Muscle layer of duodenum (tissue), 2 donors: ENCODE measurements around the gene ZBTB25.

Experiments
- H3K27ac ChIP-seq: one replicate; pipeline ENCODE4 v1.7.0; 2013; ENCODE audit warnings: mild to moderate bottlenecking, low read length
- H3K27me3 ChIP-seq: one replicate; pipeline ENCODE4 v1.7.0; 2013; ENCODE audit warnings: low read depth, mild to moderate bottlenecking, control low read depth, low read length
- H3K36me3 ChIP-seq, 2 donors: one replicate each; pipeline ENCODE4 v1.7.0; 2013; ENCODE audit warnings: low read length in 2 of 2, control low read depth in 1 of 2, mild to moderate bottlenecking in 1 of 2; ENCODE audit not compliant: insufficient read depth in 2 of 2, control insufficient read depth in 1 of 2
- H3K4me1 ChIP-seq, 2 donors: one replicate each; pipeline ENCODE4 v1.7.0; 2013; ENCODE audit warnings: low read length in 2 of 2, mild to moderate bottlenecking in 2 of 2, control low read depth in 1 of 2, moderate library complexity in 1 of 2; ENCODE audit not compliant: insufficient read depth in 2 of 2, control insufficient read depth in 1 of 2
- H3K4me3 ChIP-seq, 2 donors: one replicate each; pipeline ENCODE4 v1.7.0; 2013; ENCODE audit warnings: low read length in 2 of 2, low read depth in 1 of 2, mild to moderate bottlenecking in 1 of 2
- H3K9me3 ChIP-seq, 2 donors: one replicate each; pipeline ENCODE4 v1.7.0; 2013; ENCODE audit warnings: low read length in 2 of 2, control low read depth in 1 of 2, mild to moderate bottlenecking in 1 of 2; ENCODE audit not compliant: control insufficient read depth in 1 of 2
- donor health status: healthy.

The ZBTB25 gene

DNA sequence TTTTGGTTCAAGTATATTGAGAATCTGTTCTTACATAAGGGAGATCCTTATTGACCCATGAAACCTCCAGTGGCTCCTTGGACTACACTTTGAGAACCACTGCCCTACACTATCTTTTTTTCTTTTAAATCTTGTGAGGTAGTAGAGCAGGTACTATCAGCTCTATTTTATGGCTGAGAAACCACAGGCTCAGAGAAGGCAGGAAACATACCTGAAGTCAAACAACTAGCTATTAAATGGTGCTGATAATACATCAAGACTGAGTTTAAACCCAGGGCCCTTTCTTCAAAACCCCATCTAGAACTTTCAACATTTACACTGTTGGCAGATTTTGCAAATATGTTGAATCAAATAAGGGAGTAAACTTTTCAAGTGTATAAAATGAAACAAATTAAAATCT lies 6.9 kb downstream of the ZBTB25 start:
- H3K27ac ChIP-seq: no peak overlapping the region
- no peaks in the 10 kb centered on the region for H3K27me3 ChIP-seq
- peaks cover 6 to 7% of the 10 kb centered on the region in 2 donors for H3K4me1 ChIP-seq
- no peaks in the 10 kb centered on the region for H3K9me3 ChIP-seq
- no peaks in the 10 kb centered on the region for H3K36me3 ChIP-seq
- no peak overlapping the region for H3K4me3 ChIP-seq

DNA sequence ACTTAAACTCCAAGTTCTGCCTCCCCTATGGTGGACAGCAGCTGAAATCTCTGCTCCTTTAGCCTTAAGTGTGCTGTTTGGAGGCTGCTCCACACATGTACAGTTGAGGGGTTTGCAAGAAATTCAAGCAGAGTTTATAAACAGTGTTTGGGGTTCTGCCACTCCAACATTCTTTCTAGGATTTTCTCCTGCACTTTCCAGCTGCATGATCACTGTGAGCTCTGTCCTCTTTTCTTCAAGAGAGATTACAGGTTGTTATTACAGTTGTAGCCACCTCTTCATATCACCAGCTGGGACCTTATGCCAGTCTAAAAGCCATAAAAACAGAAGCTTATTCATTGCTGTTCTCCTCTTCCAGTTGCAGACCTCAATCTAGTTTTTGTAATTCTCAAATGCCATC lies 8.4 kb downstream of the ZBTB25 start:
- Histone ChIP-seq H3K9me3 (no peaks in the 10 kb centered on the region), H3K4me3 (no peak overlapping the region), H3K27ac (no peak overlapping the region), H3K36me3 (peaks cover 0 to 7% of the 10 kb centered on the region in 2 donors), H3K27me3 (no peaks in the 10 kb centered on the region), H3K4me1 (no peaks in the 10 kb centered on the region)

DNA sequence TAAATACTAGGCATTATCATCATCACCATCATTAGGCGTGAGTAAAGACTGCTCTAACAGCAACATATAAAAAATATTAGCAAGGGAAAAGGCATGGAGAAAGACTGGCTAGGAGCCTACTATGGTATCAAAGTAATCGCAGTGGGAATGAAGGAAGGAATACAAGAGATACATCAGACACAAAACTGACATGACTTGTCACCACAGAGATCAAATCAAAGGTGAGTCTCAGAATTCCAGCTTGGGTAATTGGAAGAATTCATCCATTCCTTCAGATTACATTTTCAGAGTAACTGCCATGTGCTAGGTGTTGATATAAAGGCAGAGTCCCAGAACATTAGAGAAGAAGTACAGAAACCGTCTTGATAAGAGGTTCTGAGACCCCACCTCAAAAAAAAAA lies 10.2 kb downstream of the ZBTB25 start:
- Histone ChIP-seq H3K4me1 (no peaks in the 10 kb centered on the region), H3K36me3 (peaks cover 0 to 8% of the 10 kb centered on the region in 2 donors), H3K27me3 (no peaks in the 10 kb centered on the region), H3K27ac (no peak overlapping the region), H3K4me3 (no peak overlapping the region), H3K9me3 (no peaks in the 10 kb centered on the region)

DNA sequence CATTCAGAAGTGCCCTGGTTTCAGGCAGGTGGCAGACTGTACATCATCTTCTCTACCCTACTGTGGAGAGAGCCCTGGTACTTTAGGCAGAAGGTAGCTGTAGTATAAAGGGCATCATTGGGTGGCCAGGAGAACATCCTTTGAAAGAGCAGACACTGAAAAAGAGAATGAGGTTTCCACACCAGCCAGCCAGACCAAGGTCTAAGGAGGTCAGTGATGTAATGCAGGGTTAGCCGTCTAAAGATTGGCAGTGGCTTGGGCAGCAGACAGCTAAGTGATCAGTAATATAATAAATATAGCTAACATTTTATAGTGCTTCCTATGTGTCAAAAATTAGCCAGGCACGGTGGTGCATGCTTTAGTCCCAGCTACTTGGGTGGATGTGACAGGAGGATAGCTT lies 12.0 kb downstream of the ZBTB25 start:
- H3K27me3 ChIP-seq: no peaks in the 10 kb centered on the region
- H3K9me3 ChIP-seq: no peaks in the 10 kb centered on the region
- no peak overlapping the region for H3K27ac ChIP-seq
- H3K36me3 ChIP-seq: peaks cover 13 to 25% of the 10 kb centered on the region in 2 donors
- no peak overlapping the region for H3K4me3 ChIP-seq
- no peaks in the 10 kb centered on the region for H3K4me1 ChIP-seq

DNA sequence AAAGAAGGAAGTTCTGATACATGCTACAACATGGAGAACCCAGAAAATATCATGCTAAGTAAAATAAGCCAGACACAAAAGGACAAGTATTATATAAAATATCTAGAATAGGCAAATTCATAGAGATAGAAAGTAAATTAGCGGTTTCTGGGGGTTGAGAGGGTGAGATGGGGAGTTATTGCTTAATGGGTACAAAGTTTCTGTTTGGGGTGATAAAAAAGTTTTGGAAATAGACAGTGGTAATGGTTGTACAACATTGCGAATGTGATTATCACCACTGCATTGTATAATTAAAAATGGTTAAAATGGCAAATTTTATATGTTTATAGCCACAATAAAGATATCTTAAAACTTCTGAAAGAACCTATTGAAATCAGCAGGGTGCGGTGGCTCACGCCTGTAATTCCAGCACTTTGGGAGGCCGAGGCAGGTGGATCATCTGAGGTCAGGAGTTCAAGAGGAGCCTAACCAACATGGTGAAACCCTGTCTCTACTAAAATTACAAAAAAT lies 15.0 kb downstream of the ZBTB25 start:
- Histone ChIP-seq H3K4me1 (no peaks in the 10 kb centered on the region), H3K27me3 (no peaks in the 10 kb centered on the region), H3K9me3 (no peaks in the 10 kb centered on the region), H3K36me3 (peaks cover 22 to 31% of the 10 kb centered on the region in 2 donors), H3K27ac (no peak overlapping the region), H3K4me3 (no peak overlapping the region)

DNA sequence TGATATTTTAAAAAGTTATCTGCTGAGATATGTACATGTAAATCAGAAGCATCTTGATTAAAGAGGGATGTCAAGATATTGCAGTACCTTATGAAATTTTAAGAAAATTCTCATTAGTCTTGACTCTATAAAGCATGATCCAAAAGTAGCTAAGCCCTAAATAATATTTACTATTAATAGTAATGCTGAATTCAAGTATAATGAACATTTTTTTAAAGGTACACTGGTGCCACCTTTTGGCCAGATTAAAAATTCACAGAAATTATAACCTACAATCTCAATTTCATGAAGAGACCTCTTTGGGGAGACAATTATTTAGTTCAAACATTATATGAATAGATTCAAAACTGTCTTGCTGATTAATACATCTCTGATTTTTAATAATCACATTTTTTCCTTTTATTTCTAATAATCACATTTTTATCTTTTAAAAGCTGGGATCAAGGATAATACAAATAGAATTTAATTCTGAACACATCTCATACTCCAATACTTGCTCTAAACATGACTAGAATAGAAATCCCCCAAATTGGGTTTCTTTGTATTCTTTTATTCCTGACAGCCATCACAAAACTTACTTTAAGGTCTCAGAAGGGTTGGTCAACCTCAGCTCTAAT lies 24.9 kb downstream of the ZBTB25 start:
- no peaks in the 10 kb centered on the region for H3K9me3 ChIP-seq
- H3K27ac ChIP-seq: no peak overlapping the region
- H3K36me3 ChIP-seq: peaks cover 0 to 4% of the 10 kb centered on the region in 2 donors
- no peaks in the 10 kb centered on the region for H3K27me3 ChIP-seq
- H3K4me3 ChIP-seq: no peak overlapping the region
- H3K4me1 ChIP-seq: peaks cover 0 to 3% of the 10 kb centered on the region in 2 donors

DNA sequence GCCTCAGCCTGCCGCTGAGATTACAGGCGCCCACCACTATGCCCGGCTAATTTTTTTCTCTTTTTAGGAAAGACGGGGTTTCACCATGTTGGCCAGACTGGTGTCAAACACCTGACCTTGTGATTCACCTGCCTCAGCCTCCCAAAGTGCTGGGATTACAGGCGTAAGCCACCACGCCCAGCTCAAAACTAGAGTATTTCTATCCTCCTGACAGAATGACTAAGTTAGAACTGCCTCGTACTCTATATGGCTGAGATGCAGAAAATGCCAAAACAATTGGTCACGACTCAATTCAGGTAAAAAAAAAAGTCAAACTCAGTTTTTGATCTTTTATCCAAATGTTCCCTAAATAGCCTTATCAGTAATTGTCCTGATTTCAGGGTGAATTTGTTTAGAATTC lies 27.2 kb downstream of the ZBTB25 start:
- Histone ChIP-seq H3K9me3 (no peaks in the 10 kb centered on the region), H3K27me3 (no peaks in the 10 kb centered on the region), H3K4me3 (no peak overlapping the region), H3K27ac (no peak overlapping the region), H3K4me1 (peaks cover 0 to 3% of the 10 kb centered on the region in 2 donors), H3K36me3 (peaks cover 0 to 4% of the 10 kb centered on the region in 2 donors)

DNA sequence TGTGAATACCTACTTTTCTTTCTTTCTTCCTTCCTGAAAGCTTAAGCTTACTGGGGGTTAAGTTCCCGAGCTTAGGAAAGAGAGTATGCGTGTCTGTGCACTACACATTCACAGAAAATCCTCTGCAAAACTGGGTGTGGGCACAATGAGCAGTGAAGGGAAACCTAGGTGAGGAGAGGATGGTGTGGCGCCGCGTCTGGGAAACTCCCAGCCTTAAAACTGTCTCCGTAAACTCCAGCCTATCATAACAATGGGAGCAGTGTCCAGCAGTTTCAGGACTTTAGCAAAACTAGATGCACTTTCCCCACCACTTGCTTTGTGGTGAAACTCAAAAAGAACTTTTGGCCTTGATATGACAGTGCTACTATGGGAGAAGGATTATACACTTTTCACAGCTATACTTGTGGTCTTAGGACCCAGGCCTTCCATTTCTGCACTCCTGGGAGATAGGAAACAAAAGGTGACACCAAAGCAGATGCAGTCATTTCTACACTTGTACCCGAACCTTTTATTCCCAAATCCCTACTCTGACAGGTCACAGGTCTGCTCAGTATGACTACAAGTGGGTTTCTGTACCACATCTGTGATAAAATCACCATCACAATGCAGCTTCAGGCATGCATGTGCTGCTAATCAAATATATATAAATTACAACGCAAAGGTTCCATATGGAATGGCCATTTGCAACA lies 27.9 kb downstream of the ZBTB25 start:
- Histone ChIP-seq H3K9me3 (no peaks in the 10 kb centered on the region), H3K27ac (no peak overlapping the region), H3K4me3 (no peak overlapping the region), H3K36me3 (peaks cover 0 to 4% of the 10 kb centered on the region in 2 donors), H3K4me1 (peaks cover 0 to 3% of the 10 kb centered on the region in 2 donors), H3K27me3 (no peaks in the 10 kb centered on the region)

DNA sequence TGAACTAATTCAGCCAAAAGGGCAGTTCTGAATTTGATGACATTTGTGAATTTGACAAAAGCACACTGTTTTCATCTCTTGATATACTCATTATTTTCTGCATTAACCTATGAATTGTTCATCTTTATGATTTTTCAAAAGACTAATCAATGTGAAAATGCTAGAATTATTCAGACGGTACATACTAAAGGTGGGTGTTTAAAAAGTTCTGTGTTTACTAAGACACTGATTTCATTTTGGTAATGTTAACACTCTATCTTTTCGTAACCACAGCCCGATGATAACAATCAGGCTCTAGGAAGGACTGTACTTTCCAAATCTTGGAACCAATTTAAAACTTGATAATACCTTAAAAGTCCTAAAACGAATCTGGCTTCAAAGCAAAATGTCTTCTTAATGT lies 28.9 kb downstream of the ZBTB25 start:
- H3K36me3 ChIP-seq: peaks cover 0 to 3% of the 10 kb centered on the region in 2 donors
- no peaks in the 10 kb centered on the region for H3K9me3 ChIP-seq
- no peak overlapping the region for H3K27ac ChIP-seq
- H3K4me1 ChIP-seq: peaks cover 0 to 3% of the 10 kb centered on the region in 2 donors
- no peaks in the 10 kb centered on the region for H3K27me3 ChIP-seq
- H3K4me3 ChIP-seq: no peak overlapping the region

DNA sequence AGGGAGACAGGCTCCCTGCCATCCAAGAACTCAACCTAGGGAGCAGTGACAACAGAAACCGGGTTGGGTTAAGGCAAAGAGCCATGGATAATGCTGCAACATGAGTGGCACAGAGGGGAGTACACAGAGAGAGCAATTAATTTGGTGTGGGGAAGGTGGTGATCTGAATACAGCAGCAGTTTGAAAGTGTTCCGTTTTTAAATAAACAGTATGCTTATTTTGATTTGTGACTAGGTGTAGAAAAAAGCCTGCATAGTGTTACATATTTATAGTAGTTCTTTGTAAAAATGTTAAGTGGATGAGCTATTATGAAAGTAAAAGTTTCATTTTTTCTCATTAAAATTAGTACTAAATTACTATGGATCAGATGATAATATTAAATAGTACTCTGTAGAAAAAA lies 29.6 kb downstream of the ZBTB25 start:
- H3K9me3 ChIP-seq: no peaks in the 10 kb centered on the region
- no peaks in the 10 kb centered on the region for H3K27me3 ChIP-seq
- no peak overlapping the region for H3K27ac ChIP-seq
- peaks cover 0 to 3% of the 10 kb centered on the region in 2 donors for H3K4me1 ChIP-seq
- no peaks in the 10 kb centered on the region for H3K36me3 ChIP-seq
- H3K4me3 ChIP-seq: no peak overlapping the region

DNA sequence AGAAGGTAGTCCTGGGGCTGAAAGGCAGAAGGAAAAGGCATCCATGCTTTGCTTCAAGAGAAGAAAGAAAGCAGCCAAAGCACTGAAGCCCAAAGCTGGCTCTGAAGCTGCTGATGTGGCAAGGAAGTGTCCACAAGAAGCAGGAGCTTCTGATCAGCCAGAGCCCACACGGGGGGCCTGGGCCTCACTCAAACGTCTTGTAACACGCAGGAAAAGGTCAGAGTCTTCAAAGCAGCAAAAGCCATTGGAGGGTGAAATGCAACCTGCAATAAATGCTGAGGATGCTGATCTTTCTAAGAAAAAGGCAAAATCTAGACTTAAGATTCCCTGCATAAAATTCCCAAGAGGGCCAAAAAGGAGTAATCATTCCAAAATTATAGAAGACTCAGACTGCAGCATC lies 35.2 kb downstream of the ZBTB25 start:
- Histone ChIP-seq H3K27ac (no peak overlapping the region), H3K4me3 (no peak overlapping the region), H3K36me3 (no peaks in the 10 kb centered on the region), H3K9me3 (no peaks in the 10 kb centered on the region), H3K4me1 (peaks cover 0 to 14% of the 10 kb centered on the region in 2 donors), H3K27me3 (no peaks in the 10 kb centered on the region)
